ENCODE results near the gene RTL9. TPM values are rescaled to one million over a fixed set of nuclear protein-coding genes. Genes with fewer than 3 reads are reported as not detected.

Gene RTL9
- total and polyA plus RNA-seq, 2 of the 13 experiments (the other 11 are each of a cell fraction or from before 2014, with no cell fraction given), result 0.01 to 0.02 TPM

- TF ChIP-seq FIP1L1 (IDR thresholded peaks at IDR 0.05; ENCODE audit: borderline replicate concordance, insufficient read depth, low read depth, low read length), result no peak
- no peak for TF ChIP-seq ZFP36 (IDR thresholded peaks at IDR 0.05; ENCODE audit: borderline replicate concordance, low read depth, low read length, partially characterized antibody)
- TF ChIP-seq SATB2 (CRISPR knock-in tag; IDR thresholded peaks at IDR 0.05), result no peak
- TF ChIP-seq, protein P1, sequence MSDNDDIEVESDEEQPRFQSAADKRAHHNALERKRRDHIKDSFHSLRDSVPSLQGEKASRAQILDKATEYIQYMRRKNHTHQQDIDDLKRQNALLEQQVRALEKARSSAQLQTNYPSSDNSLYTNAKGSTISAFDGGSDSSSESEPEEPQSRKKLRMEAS (IDR thresholded peaks at IDR 0.05), result peak; percentile 58; the same call in 1 of the 2 replicates
- TF ChIP-seq NCOR1 (IDR thresholded peaks at IDR 0.05; ENCODE audit: borderline replicate concordance, low read length), result no peak
- no peak for TF ChIP-seq ZSCAN21 (CRISPR knock-in tag; IDR thresholded peaks at IDR 0.05; ENCODE audit: borderline replicate concordance)
- no peak for TF ChIP-seq HIC2 (CRISPR knock-in tag; IDR thresholded peaks at IDR 0.05; ENCODE audit: low read depth)
- no peak for TF ChIP-seq NKX3-1 (CRISPR knock-in tag; IDR thresholded peaks at IDR 0.05)
- no peak for TF ChIP-seq ZFAT (CRISPR knock-in tag; conservative IDR thresholded peaks at IDR 0.05)
- TF ChIP-seq ATF4 (CRISPR knock-in tag; IDR thresholded peaks at IDR 0.05), result no peak
- TF ChIP-seq NPAS2 (CRISPR knock-in tag; IDR thresholded peaks at IDR 0.05; ENCODE audit: borderline replicate concordance), result no peak
- TF ChIP-seq ARID4A (CRISPR knock-in tag; IDR thresholded peaks at IDR 0.05; ENCODE audit: borderline replicate concordance), result peak; percentile 21; the same call in 1 of the 2 replicates
- no peak for TF ChIP-seq U2AF1 (optimal IDR thresholded peaks at IDR 0.05; ENCODE audit: low read depth, low read length)
- TF ChIP-seq NCOA2 (CRISPR knock-in tag; IDR thresholded peaks at IDR 0.05), result no peak
- no peak for TF ChIP-seq TFAP4 (IDR thresholded peaks at IDR 0.05; ENCODE audit: borderline replicate concordance, low read depth)
- no peak for TF ChIP-seq ONECUT2 (CRISPR knock-in tag; IDR thresholded peaks at IDR 0.05)
- TF ChIP-seq XRCC5 (optimal IDR thresholded peaks at IDR 0.05; ENCODE audit: low read length), result no peak
- TF ChIP-seq BCL6 (CRISPR knock-in tag; IDR thresholded peaks at IDR 0.05), result no peak
- peak; percentile 93 for TF ChIP-seq YY1 (IDR thresholded peaks at IDR 0.05; ENCODE audit: insufficient read depth, insufficient replicate concordance, low read depth, low read length)
- no peak for TF ChIP-seq ZFP37 (CRISPR knock-in tag; IDR thresholded peaks at IDR 0.05; ENCODE audit: borderline replicate concordance)
- TF ChIP-seq, protein P2, sequence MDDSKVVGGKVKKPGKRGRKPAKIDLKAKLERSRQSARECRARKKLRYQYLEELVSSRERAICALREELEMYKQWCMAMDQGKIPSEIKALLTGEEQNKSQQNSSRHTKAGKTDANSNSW (CRISPR knock-in tag; IDR thresholded peaks at IDR 0.05; ENCODE audit: borderline replicate concordance), result no peak
Observed at GRCh38 chrX:110317820-110318663, 40.6 kb upstream of the RTL9 start, which contains the start of gene AMMECR1 (continued).

All from HepG2 (cell line).